GM12891 (cell line): ENCODE data around the gene CCPG1.

Experiments used
- POLR2A ChIP-seq: IDR thresholded peaks from 2 replicates; pipeline ENCODE4 v1.6.1; 2011; ENCODE audit warnings: low read depth, low read length, control low read depth
- POLR2AphosphoS5 ChIP-seq: IDR thresholded peaks from 2 replicates; pipeline ENCODE4 v1.6.1; 2011; ENCODE audit warnings: low read depth, low read length, control low read depth
- POU2F2 ChIP-seq: IDR thresholded peaks from 2 replicates; pipeline ENCODE4 v1.6.1; 2011; ENCODE audit warnings: low read depth, mild to moderate bottlenecking, control low read depth, low read length, moderate library complexity
- TAF1 ChIP-seq: IDR thresholded peaks from 2 replicates; pipeline ENCODE4 v1.6.1; 2011; ENCODE audit warnings: low read depth, low read length, control low read depth

DNA sequence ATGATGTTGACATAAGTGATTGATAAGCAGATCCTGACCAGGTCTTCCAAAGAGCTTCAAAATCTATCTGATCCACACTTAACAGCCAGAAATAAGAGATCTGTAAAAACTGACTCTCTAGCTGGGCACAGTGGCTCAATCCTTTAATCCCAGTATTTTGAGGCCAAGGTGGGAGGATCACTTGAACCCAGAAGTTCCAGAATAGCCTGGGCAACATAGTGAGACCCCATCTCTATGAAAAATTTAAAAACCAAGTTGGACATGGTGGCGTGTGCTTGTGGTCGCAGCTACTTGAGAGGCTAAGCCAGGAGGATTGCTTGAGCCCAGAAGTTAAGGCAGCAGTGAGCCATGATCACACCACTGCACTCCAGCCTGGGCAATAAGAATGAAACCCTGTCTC, 45.5 kb downstream of the CCPG1 start:
- TF ChIP-seq TAF1 (no peak), POU2F2 (no peak), POLR2AphosphoS5 (no peak), POLR2A (no peak)
